KMS-11 (cell line): ENCODE data around the gene SPRYD3.
A peak's percentile ranks its signal among the peaks of the same experiment; 100 is the strongest.

Experiments
- H2AFZ ChIP-seq: fragments of 200-600 bp; sonication (generic); 2 replicates; pipeline ENCODE4 v1.6.1; 2016; ENCODE audit warnings: antibody characterized with exemption, mixed run types, low read depth
- H3K27ac ChIP-seq: fragments of 200-600 bp; sonication (generic); 2 replicates; pipeline ENCODE4 v1.6.1; 2016; ENCODE audit warnings: mild to moderate bottlenecking, mixed run types
- H3K27me3 ChIP-seq: fragments of 200-600 bp; sonication (generic); 2 replicates; pipeline ENCODE4 v1.6.1; 2017; ENCODE audit warnings: mild to moderate bottlenecking, low read depth, mixed run types, moderate library complexity; ENCODE audit not compliant: insufficient read depth
- H3K36me3 ChIP-seq: fragments of 200-600 bp; sonication (generic); 2 replicates; pipeline ENCODE4 v1.6.1; 2017; ENCODE audit warnings: mild to moderate bottlenecking, mixed run types; ENCODE audit not compliant: insufficient read depth
- H3K4me1 ChIP-seq: fragments of 200-600 bp; sonication (generic); 2 replicates; pipeline ENCODE4 v1.6.1; 2016; ENCODE audit warnings: mild to moderate bottlenecking, low read depth, mixed run types; ENCODE audit not compliant: poor library complexity, severe bottlenecking
- H3K4me2 ChIP-seq: fragments of 200-600 bp; sonication (generic); 2 replicates; pipeline ENCODE4 v1.7.0; 2016; ENCODE audit warnings: mild to moderate bottlenecking, mixed run types
- H3K4me3 ChIP-seq: fragments of 200-600 bp; sonication (generic); IDR thresholded peaks from 2 replicates; pipeline ENCODE4 v1.6.1; 2017; ENCODE audit warnings: low read depth, low read length, mixed read lengths; ENCODE audit not compliant: insufficient read depth
- H3K79me2 ChIP-seq: fragments of 200-600 bp; sonication (generic); 2 replicates; pipeline ENCODE4 v1.6.1; 2016; ENCODE audit warnings: low read depth, mixed run types; ENCODE audit not compliant: insufficient read depth
- H3K9ac ChIP-seq: fragments of 200-600 bp; sonication (generic); 2 replicates; pipeline ENCODE4 v1.6.1; 2016; ENCODE audit warnings: mild to moderate bottlenecking, mixed run types
- H4K20me1 ChIP-seq: fragments of 200-600 bp; sonication (generic); 2 replicates; pipeline ENCODE4 v1.6.1; 2016; ENCODE audit warnings: mild to moderate bottlenecking, mixed run types; ENCODE audit not compliant: insufficient read depth
- TF ChIP-seq, protein P1 (sequence below): fragments of 200-600 bp; sonication (generic); conservative IDR thresholded peaks from 2 replicates; pipeline ENCODE4 v1.6.1; 2017; ENCODE audit warnings: low read depth, mild to moderate bottlenecking, antibody characterized with exemption, low read length, moderate library complexity, mixed read lengths

Gene SPRYD3

DNA sequence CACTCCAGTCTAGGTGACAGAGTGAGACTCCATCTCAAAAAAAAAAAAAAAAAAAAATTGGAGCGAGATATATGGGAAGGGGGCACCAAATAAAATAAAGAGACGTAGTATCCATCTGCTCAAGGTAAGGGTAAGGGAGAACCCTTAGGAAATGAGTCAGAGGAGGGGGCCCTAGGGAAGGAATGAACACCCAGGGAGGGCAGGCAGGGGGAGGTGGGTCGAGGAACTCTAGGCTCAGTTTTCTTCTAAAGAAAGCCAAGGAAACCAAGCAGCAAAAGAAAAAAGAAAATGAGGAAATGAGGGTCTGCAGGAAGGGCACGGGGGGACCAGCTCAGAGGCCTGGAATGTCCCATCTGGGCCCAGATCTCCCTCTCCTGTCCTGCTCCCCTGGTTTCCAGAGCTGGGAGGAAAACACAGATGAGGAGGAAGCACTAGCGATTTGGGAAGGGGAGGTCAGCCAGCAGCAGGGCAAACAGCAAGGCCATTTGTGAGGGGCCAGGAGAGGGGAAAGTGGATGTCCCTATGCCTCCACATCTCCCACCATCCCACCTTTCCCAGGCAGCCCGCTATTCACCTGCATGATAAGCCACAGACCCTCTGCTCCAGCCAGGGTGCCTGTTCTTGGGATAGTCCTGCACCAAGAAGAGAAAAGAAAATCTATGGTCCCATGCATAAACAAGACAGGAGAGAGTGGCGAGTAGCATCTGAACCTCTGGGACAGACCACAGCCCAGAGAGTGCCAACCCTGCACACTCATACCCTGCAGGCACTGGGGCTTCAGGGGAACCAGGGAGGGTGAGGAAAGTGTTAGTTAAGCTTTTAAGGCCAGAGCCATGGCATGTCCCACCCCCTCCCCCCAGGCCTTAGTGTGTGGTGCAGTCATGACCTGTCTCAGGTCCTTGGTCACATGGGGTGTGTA, 11.9 kb downstream of the SPRYD3 start:
- H3K79me2 ChIP-seq, result no peaks in the 10 kb centered on the region
- no peak overlapping the region for H3K4me2 ChIP-seq
- TF ChIP-seq, protein P1, sequence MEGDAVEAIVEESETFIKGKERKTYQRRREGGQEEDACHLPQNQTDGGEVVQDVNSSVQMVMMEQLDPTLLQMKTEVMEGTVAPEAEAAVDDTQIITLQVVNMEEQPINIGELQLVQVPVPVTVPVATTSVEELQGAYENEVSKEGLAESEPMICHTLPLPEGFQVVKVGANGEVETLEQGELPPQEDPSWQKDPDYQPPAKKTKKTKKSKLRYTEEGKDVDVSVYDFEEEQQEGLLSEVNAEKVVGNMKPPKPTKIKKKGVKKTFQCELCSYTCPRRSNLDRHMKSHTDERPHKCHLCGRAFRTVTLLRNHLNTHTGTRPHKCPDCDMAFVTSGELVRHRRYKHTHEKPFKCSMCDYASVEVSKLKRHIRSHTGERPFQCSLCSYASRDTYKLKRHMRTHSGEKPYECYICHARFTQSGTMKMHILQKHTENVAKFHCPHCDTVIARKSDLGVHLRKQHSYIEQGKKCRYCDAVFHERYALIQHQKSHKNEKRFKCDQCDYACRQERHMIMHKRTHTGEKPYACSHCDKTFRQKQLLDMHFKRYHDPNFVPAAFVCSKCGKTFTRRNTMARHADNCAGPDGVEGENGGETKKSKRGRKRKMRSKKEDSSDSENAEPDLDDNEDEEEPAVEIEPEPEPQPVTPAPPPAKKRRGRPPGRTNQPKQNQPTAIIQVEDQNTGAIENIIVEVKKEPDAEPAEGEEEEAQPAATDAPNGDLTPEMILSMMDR, result no peak
- no peaks in the 10 kb centered on the region for H4K20me1 ChIP-seq
- no peaks in the 10 kb centered on the region for H3K27me3 ChIP-seq
- no peak overlapping the region for H3K4me3 ChIP-seq
- no peak overlapping the region for H3K9ac ChIP-seq
- no peak overlapping the region for H3K27ac ChIP-seq
- no peak overlapping the region for H2AFZ ChIP-seq
- H3K36me3 ChIP-seq, result no peaks in the 10 kb centered on the region
- no peaks in the 10 kb centered on the region for H3K4me1 ChIP-seq

DNA sequence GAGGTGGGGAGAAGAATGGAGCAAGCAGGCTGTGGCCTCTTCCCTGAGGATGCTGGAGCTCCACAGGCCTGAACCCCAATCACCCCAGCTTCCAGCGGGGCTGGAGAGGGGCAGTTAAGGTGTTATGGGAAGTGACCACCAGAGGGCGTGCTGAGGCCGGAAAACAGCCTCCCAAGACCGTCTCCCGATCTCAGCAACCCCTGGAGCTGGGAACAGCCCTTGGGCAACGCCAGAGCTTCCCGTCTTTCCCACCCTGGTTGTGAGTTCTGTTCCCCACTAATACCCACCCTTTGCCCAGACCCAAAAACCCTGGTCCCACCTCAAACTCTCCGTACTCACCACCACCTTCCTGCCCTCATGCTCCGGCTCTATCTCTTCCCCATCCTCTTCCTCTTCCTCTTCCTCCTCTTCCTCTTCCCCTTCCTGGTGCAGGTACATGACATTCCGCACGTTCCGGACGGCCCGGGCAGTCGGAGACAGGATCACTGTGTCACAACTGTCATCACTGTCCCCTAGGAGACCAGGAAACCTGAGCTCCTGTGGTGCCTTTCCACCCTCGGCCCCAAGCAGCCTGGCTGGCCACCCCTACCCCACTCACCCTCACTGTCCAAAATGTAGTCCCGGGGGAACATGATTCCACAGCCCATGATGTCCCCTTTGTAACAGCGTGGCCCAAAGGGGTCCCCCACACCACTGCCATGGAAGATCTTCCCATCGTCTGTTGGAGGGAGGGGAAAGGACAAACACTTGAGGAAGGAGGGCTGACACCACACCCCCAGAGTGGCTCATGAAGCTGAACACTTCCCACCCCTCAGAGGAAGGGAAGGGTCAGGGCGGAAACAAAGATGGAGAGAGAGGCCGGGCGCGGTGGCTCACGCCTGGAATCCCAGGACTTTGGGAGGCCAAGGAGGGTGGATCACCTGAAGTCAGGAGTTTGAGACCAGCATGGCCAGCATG, 12.9 kb downstream of the SPRYD3 start:
- Histone ChIP-seq H4K20me1 (no peaks in the 10 kb centered on the region), H3K4me3 (no peak overlapping the region), H3K4me1 (peaks cover 6% of the 10 kb centered on the region), H3K79me2 (no peaks in the 10 kb centered on the region), H2AFZ (no peak overlapping the region), H3K36me3 (no peaks in the 10 kb centered on the region), H3K27ac (no peak overlapping the region), H3K9ac (no peak overlapping the region), H3K27me3 (no peaks in the 10 kb centered on the region; the same call in 1 of the 2 replicates), H3K4me2 (no peak overlapping the region)
- TF ChIP-seq, protein P1, result peak; percentile 91

DNA sequence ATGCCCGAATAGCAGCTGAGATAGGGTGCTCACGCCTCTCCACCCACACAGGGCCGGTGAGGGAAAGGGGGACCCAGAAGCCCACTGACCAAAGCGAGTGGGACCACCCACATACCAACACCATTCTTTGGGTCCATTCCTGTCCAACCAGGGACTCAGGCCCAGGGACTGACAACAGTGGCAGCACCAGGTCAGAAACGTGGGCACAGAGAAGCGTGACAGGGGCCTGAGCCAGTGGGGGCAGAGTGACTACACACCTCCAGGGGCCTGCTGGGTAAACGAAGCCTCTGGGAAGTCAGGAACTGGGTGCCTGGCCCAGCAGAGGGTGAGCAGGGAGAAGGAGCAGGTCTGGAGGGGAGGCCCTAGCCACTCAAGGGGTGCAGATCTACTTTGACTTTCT, 13.7 kb downstream of the SPRYD3 start:
- H3K27me3 ChIP-seq, result no peaks in the 10 kb centered on the region; the same call in 1 of the 2 replicates
- H4K20me1 ChIP-seq, result no peaks in the 10 kb centered on the region
- no peak overlapping the region for H3K9ac ChIP-seq
- no peaks in the 10 kb centered on the region for H3K79me2 ChIP-seq
- H3K4me2 ChIP-seq, result no peak overlapping the region
- no peak overlapping the region for H3K27ac ChIP-seq
- no peak overlapping the region for H2AFZ ChIP-seq
- no peak overlapping the region for H3K4me3 ChIP-seq
- H3K36me3 ChIP-seq, result no peaks in the 10 kb centered on the region
- TF ChIP-seq, protein P1, result no peak
- peaks cover 7% of the 10 kb centered on the region for H3K4me1 ChIP-seq

DNA sequence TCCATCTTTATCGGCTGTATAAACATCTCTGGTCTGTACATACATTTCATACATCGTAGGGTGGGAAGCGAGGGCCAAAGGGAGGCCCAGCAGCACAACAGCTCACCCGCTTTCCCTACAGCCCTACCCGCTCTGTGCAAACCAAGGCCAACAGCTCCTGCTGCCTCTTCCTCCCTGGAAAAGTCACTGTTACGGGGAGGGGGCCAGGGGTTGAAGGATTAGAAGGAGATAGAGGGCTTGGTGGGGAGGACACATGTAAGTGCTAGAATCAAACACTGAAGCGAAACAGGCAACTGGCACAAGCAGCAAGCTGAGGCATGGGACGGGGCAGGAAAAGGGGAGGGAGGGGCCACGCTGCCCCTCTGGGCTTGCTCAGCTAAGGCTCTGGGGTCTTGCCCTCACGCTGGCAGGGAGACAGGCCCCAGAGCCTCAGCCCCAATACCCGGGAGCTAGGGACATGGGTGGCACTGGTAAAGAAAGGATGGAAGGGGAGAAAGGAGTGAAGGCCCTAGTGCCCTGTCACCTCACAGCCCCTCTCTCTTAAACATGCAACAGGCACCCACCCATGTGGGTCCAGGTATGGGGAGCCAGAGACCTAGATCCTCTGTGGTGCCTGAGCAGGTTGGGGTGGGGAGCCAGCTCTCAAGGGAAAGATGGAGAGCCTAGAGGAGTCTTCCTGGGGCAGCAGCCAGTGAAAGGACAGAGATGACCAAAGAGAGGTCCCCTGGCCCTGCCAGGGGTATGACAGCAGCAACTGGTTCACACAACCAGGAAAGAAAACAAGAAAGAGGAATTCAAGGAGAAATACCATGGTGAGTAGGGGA, 14.4 kb downstream of the SPRYD3 start:
- peaks cover 7% of the 10 kb centered on the region for H3K4me1 ChIP-seq
- H3K9ac ChIP-seq, result no peak overlapping the region
- no peaks in the 10 kb centered on the region for H3K36me3 ChIP-seq
- no peak overlapping the region for H3K4me2 ChIP-seq
- TF ChIP-seq, protein P1, result no peak
- no peak overlapping the region for H2AFZ ChIP-seq
- H3K79me2 ChIP-seq, result no peaks in the 10 kb centered on the region
- H4K20me1 ChIP-seq, result no peaks in the 10 kb centered on the region
- no peak overlapping the region for H3K27ac ChIP-seq
- no peak overlapping the region for H3K4me3 ChIP-seq
- peaks cover 5% of the 10 kb centered on the region; the same call in 1 of the 2 replicates for H3K27me3 ChIP-seq
